ENCODE results near the gene ACER1. TPM values are rescaled to one million over a fixed set of nuclear protein-coding genes. Genes with fewer than 3 reads are reported as not detected.

ACER1 gene
- total and polyA plus RNA-seq, 2 experiments from 2014 or later: not detected

DNA sequence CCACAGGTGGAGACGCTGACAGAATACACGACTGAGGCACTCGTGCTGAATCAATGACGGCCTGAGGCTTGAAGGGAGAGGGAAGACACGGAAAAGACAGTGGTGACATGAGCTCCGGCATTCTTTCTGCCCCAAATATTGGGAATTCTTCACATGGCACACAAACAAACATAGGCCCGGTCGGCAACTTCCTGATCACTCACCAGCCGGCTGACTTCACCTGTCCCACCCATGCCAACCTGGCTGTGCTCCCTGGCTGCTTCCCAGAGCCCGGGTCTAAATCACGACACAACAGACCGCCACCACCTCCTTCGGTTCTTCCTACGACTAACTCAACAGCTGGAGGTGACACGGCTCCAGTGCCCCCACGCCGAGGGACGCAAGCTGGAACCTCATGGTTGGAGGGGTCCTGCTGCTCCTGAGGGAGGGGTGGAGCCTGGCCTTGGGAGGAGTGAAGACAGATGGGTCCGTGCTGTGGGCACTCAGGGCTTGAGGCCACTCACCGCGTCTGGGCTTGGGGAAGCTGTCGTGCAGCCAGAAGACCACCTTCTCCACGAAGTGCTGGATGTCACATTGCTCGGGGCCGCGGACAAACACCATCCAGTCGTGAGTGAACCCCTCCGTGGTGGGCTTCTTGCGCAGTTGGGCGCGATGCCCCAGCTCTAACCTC lies 63.2 kb downstream of the ACER1 start (continued):
- TF ChIP-seq CTCF (conservative IDR thresholded peaks at IDR 0.05; ENCODE audit: low read depth in 2 of 2) (no peak), JUNB (IDR thresholded peaks at IDR 0.05; ENCODE audit: unreplicated experiment) (no peak), EZH2 (IDR thresholded peaks at IDR 0.05; ENCODE audit: low read depth, unreplicated experiment) (no peak), NANOG (IDR thresholded peaks at IDR 0.05; ENCODE audit: borderline replicate concordance) (no peak), EZH2phosphoT487 (IDR thresholded peaks at IDR 0.05; ENCODE audit: unreplicated experiment) (no peak)
- TF ChIP-seq, protein P1, sequence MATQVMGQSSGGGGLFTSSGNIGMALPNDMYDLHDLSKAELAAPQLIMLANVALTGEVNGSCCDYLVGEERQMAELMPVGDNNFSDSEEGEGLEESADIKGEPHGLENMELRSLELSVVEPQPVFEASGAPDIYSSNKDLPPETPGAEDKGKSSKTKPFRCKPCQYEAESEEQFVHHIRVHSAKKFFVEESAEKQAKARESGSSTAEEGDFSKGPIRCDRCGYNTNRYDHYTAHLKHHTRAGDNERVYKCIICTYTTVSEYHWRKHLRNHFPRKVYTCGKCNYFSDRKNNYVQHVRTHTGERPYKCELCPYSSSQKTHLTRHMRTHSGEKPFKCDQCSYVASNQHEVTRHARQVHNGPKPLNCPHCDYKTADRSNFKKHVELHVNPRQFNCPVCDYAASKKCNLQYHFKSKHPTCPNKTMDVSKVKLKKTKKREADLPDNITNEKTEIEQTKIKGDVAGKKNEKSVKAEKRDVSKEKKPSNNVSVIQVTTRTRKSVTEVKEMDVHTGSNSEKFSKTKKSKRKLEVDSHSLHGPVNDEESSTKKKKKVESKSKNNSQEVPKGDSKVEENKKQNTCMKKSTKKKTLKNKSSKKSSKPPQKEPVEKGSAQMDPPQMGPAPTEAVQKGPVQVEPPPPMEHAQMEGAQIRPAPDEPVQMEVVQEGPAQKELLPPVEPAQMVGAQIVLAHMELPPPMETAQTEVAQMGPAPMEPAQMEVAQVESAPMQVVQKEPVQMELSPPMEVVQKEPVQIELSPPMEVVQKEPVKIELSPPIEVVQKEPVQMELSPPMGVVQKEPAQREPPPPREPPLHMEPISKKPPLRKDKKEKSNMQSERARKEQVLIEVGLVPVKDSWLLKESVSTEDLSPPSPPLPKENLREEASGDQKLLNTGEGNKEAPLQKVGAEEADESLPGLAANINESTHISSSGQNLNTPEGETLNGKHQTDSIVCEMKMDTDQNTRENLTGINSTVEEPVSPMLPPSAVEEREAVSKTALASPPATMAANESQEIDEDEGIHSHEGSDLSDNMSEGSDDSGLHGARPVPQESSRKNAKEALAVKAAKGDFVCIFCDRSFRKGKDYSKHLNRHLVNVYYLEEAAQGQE (IDR thresholded peaks at IDR 0.05; ENCODE audit: unreplicated experiment): no peak

DNA sequence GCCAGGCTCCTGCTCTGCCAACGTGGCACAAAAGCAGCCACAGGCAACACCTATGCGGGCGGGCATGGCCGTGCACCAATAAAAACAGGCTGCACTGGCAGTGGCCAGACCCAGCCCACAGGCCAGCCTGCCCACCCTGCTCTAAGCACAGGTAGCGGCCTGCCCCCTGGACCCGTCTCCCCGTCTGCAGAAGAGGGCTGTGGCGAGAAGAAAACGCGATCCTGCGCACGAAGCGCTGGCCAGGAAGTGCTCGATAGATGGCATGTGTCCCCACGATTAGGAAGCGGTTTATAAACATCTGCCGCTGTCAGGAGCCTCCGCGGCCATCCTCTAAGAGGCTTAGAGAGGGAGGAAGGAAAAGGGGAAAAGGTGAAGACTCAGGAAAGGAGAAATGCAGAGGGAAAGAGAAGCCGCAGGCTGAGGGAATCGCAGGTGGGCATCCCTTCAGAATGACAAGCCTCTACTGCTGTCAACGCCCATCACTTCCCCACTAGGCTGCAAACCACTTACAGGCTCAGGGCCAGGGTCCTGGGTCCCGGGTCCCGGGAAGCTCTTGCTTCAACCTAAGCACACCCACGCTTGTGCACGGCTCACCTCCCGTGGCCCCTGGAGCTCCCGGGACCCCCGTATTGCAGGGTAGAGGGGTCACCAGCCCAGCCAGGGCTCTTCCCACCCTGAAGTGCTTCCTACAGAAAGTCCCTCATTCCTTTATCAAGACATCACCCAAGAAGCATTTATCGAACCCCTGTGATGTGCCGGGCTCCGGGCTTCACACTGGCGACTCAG lies 64.1 kb downstream of the ACER1 start:
- no peak overlapping the region for H3K4me3 ChIP-seq
- Mint-ChIP-seq H3K9me3 (no peaks in the 10 kb centered on the region), H3K27ac (0 out of 2 replicates have a peak overlapping the region, but pooled peaks have one; percentile 64), H3K36me3 (ENCODE audit: low read depth) (peaks cover 39% of the 10 kb centered on the region), H3K27me3 (ENCODE audit: insufficient read depth, low read depth, poor library complexity) (peaks cover 10% of the 10 kb centered on the region), H3K4me1 (peaks cover 40% of the 10 kb centered on the region), H3K4me3 (no peak overlapping the region)
- H3K27ac ChIP-seq (ENCODE audit: low read depth): no peak overlapping the region
- 0 out of 2 replicates have a peak, but pooled peaks cover 3% of the 10 kb centered on the region for H3F3A ChIP-seq (replicated peaks; ENCODE audit: low read depth)
- peaks cover 94% of the 10 kb centered on the region for H3K79me2 ChIP-seq (replicated peaks; ENCODE audit: insufficient read depth)
- no peaks in the 10 kb centered on the region for H3K27me3 ChIP-seq (ENCODE audit: insufficient read depth)
- no peak for ATAC-seq
- H3K9me2 ChIP-seq (ENCODE audit: insufficient read depth): no peaks in the 10 kb centered on the region
- H4K20me1 ChIP-seq (replicated peaks; ENCODE audit: insufficient read depth): peaks cover 37% of the 10 kb centered on the region
- no peak overlapping the region for H3K4me2 ChIP-seq
- peaks cover 35% of the 10 kb centered on the region for H3K4me1 ChIP-seq (ENCODE audit: insufficient read depth)
- H2AFZ ChIP-seq: no peak overlapping the region
- DNase-seq (ENCODE audit: low spot score): no peak
- H3K36me3 ChIP-seq (ENCODE audit: insufficient read depth): peaks cover 9% of the 10 kb centered on the region; the same call in 1 of the 2 replicates
- TF ChIP-seq EZH2phosphoT487 (IDR thresholded peaks at IDR 0.05; ENCODE audit: unreplicated experiment): no peak
- TF ChIP-seq, protein P1 (IDR thresholded peaks at IDR 0.05; ENCODE audit: unreplicated experiment): no peak
- TF ChIP-seq CREB1 (CRISPR knock-in tag; IDR thresholded peaks at IDR 0.05; ENCODE audit: low read depth): no peak
- no peak for TF ChIP-seq STAT1 (IDR thresholded peaks at IDR 0.05; ENCODE audit: unreplicated experiment)
- TF ChIP-seq ZNF114 (CRISPR knock-in tag; IDR thresholded peaks at IDR 0.05): no peak
- no peak for TF ChIP-seq EZH2 (IDR thresholded peaks at IDR 0.05; ENCODE audit: low read depth, unreplicated experiment)
- TF ChIP-seq POLR2AphosphoS5 (IDR thresholded peaks at IDR 0.05; ENCODE audit: low read depth): no peak
- TF ChIP-seq NANOG (IDR thresholded peaks at IDR 0.05; ENCODE audit: borderline replicate concordance): no peak
